H9 (cell line): ENCODE data around the gene NSD1. TPM values are rescaled to one million over a fixed set of nuclear protein-coding genes. Genes with fewer than 3 reads are reported as not detected.

Experiments used
- DNase-seq: peaks from one replicate; pipeline ENCODE4 v3.0.0-alpha.2; 2017
- H2AFZ ChIP-seq: one replicate; pipeline ENCODE4 v1.6.1; 2013; ENCODE audit warnings: mild to moderate bottlenecking, low read length, control low read depth, moderate library complexity
- H2AK5ac ChIP-seq: 2 replicates; pipeline ENCODE4 v1.6.1; 2013; ENCODE audit warnings: low read length, control low read depth, mixed read lengths; ENCODE audit not compliant: insufficient read length
- H2BK120ac ChIP-seq: one replicate; pipeline ENCODE4 v1.6.1; 2013; ENCODE audit warnings: low read depth, mild to moderate bottlenecking, low read length, control low read depth, inconsistent platforms; ENCODE audit not compliant: poor library complexity, severe bottlenecking
- H2BK12ac ChIP-seq: 2 replicates; pipeline ENCODE4 v1.6.1; 2013; ENCODE audit warnings: low read length, control low read depth, mixed read lengths, low read depth; ENCODE audit not compliant: insufficient read length
- H2BK15ac ChIP-seq: 2 replicates; pipeline ENCODE4 v1.6.1; 2013; ENCODE audit warnings: low read depth, low read length, control low read depth
- H2BK20ac ChIP-seq: one replicate; pipeline ENCODE4 v1.6.1; 2013; ENCODE audit warnings: low read depth, mild to moderate bottlenecking, low read length, control low read depth, inconsistent platforms; ENCODE audit not compliant: poor library complexity, severe bottlenecking
- H2BK5ac ChIP-seq: 2 replicates; pipeline ENCODE4 v1.6.1; 2013; ENCODE audit warnings: low read length, control low read depth, mixed read lengths; ENCODE audit not compliant: insufficient read length
- H3K14ac ChIP-seq: 2 replicates; pipeline ENCODE4 v1.6.1; 2013; ENCODE audit warnings: low read length, control low read depth; ENCODE audit not compliant: insufficient read depth
- H3K18ac ChIP-seq: 2 replicates; pipeline ENCODE4 v1.6.1; 2013; ENCODE audit warnings: low read depth, mild to moderate bottlenecking, mixed read lengths, low read length, control low read depth; ENCODE audit not compliant: insufficient read length
- H3K23ac ChIP-seq: 2 replicates; pipeline ENCODE4 v1.6.1; 2013; ENCODE audit warnings: low read length, control low read depth, mixed read lengths, low read depth; ENCODE audit not compliant: insufficient read length
- H3K23me2 ChIP-seq: 2 replicates; pipeline ENCODE4 v1.6.1; 2013; ENCODE audit warnings: low read depth, mild to moderate bottlenecking, mixed read lengths, low read length, control low read depth; ENCODE audit not compliant: insufficient read length, poor library complexity, severe bottlenecking
- H3K27ac ChIP-seq: 2 replicates; pipeline ENCODE4 v1.5.1; 2013; ENCODE audit warnings: low read length, control low read depth, mixed read lengths, low read depth; ENCODE audit not compliant: insufficient read length
- H3K27me3 ChIP-seq: 2 replicates; pipeline ENCODE4 v1.6.1; 2013; ENCODE audit warnings: low read length, control low read depth, inconsistent platforms; ENCODE audit not compliant: insufficient read depth
- H3K4ac ChIP-seq: 2 replicates; pipeline ENCODE4 v1.6.1; 2013; ENCODE audit warnings: low read depth, mild to moderate bottlenecking, control low read depth, inconsistent platforms, low read length, moderate library complexity
- H3K4me1 ChIP-seq: 2 replicates; pipeline ENCODE4 v1.6.1; 2013; ENCODE audit warnings: low read length, control low read depth, inconsistent platforms; ENCODE audit not compliant: insufficient read depth
- H3K4me2 ChIP-seq: 2 replicates; pipeline ENCODE4 v1.6.1; 2013; ENCODE audit warnings: low read length, control low read depth, mixed read lengths; ENCODE audit not compliant: insufficient read length, insufficient read depth
- H3K56ac ChIP-seq: 2 replicates; pipeline ENCODE4 v1.6.1; 2013; ENCODE audit warnings: low read depth, mild to moderate bottlenecking, mixed read lengths, low read length, control low read depth; ENCODE audit not compliant: insufficient read length
- H3K79me1 ChIP-seq: 2 replicates; pipeline ENCODE4 v1.6.1; 2013; ENCODE audit warnings: low read depth, mild to moderate bottlenecking, moderate library complexity, low read length, control low read depth, inconsistent platforms; ENCODE audit not compliant: insufficient read depth, poor library complexity, severe bottlenecking
- H3K79me2 ChIP-seq: 2 replicates; pipeline ENCODE4 v1.6.1; 2013; ENCODE audit warnings: low read length, control low read depth, inconsistent platforms; ENCODE audit not compliant: insufficient read depth
- H3K9ac ChIP-seq: 2 replicates; pipeline ENCODE4 v1.6.1; 2013; ENCODE audit warnings: low read length, control low read depth, mixed read lengths; ENCODE audit not compliant: insufficient read length; ENCODE audit errors: extremely low read depth
- H3K9me3 ChIP-seq: one replicate; pipeline ENCODE4 v1.6.1; 2013; ENCODE audit warnings: low read depth, low read length, inconsistent platforms; ENCODE audit not compliant: control insufficient read depth
- H3T11ph ChIP-seq: one replicate; pipeline ENCODE4 v1.6.1; 2013; ENCODE audit warnings: mild to moderate bottlenecking, low read length, control low read depth, inconsistent platforms
- H4K20me1 ChIP-seq: one replicate; pipeline ENCODE4 v1.6.1; 2013; ENCODE audit not compliant: control insufficient read depth, insufficient read length, insufficient read depth
- H4K5ac ChIP-seq: 2 replicates; pipeline ENCODE4 v1.6.1; 2013; ENCODE audit warnings: low read depth, mild to moderate bottlenecking, mixed read lengths, low read length, control low read depth; ENCODE audit not compliant: insufficient read length
- H4K8ac ChIP-seq: replicated peaks from 2 replicates; pipeline ENCODE4 v1.6.1; 2013; ENCODE audit warnings: low read length, control low read depth, mixed read lengths, low read depth; ENCODE audit not compliant: insufficient read length
- H4K91ac ChIP-seq: 2 replicates; pipeline ENCODE4 v1.6.1; 2013; ENCODE audit warnings: low read depth, mild to moderate bottlenecking, moderate library complexity, mixed read lengths, low read length, control low read depth; ENCODE audit not compliant: insufficient read length
- H3K27ac Mint-ChIP-seq, 3 experiments: 2 replicates in 2 of 3; 3 replicates in 1 of 3; pipeline ENCODE4 v1.8.0; 2020 to 2021; ENCODE audit warnings: mixed read lengths in 3 of 3, mild to moderate bottlenecking in 1 of 3, moderate library complexity in 1 of 3
- H3K27me3 Mint-ChIP-seq: 2 replicates; pipeline ENCODE4 v1.8.0; 2021; ENCODE audit warnings: low read depth, mild to moderate bottlenecking, moderate library complexity, mixed read lengths
- H3K36me3 Mint-ChIP-seq, 3 experiments: 2 replicates in 2 of 3; 3 replicates in 1 of 3; pipeline ENCODE4 v1.8.0; 2020 to 2021; ENCODE audit warnings: low read depth in 3 of 3, mixed read lengths in 3 of 3; ENCODE audit not compliant: insufficient read depth in 1 of 3
- H3K4me1 Mint-ChIP-seq, 2 experiments: 2 replicates each; pipeline ENCODE4 v1.8.0; 2020; ENCODE audit warnings: mixed read lengths in 2 of 2
- H3K4me3 Mint-ChIP-seq, 2 experiments: 2 replicates in 1 of 2; 3 replicates in 1 of 2; pipeline ENCODE4 v1.8.0; 2020 to 2021; ENCODE audit warnings: mild to moderate bottlenecking in 2 of 2, mixed read lengths in 2 of 2, moderate library complexity in 1 of 2
- H3K9me3 Mint-ChIP-seq, 2 experiments: 2 replicates in 1 of 2; 3 replicates in 1 of 2; pipeline ENCODE4 v1.8.0; 2020; ENCODE audit warnings: mild to moderate bottlenecking in 2 of 2, mixed read lengths in 2 of 2, moderate library complexity in 1 of 2
- CTCF ChIP-seq: fragments of 200-600 bp; sonication (generic); conservative IDR thresholded peaks from 3 replicates; pipeline ENCODE4 v1.8.0; 2021; ENCODE audit warnings: antibody characterized with exemption, mild to moderate bottlenecking
- WGBS: extraction: QIAGEN DNeasy Blood & Tissue Kit; methylation state at CpG from one replicate; pipeline ENCODE4 v1.1.7; 2013; ENCODE audit warnings: missing lambda C conversion rate, low lambda C conversion rate, mixed read lengths; ENCODE audit not compliant: insufficient read length; ENCODE audit errors: extremely low coverage; 5-methylcytosine and 5-hydroxymethylcytosine counted together
- total RNA-seq: library from RNA; stranded (reverse); gene quantifications from 2 replicates; pipeline ENCODE4 v1.2.1, GENCODE V29; 2021

NSD1 gene
- total RNA-seq, 1 experiment from 2014 or later: 213 TPM

- Histone ChIP-seq H3K4ac (no peak overlapping the region), H3K56ac (no peak overlapping the region), H4K5ac (no peak overlapping the region), H4K20me1 (no peaks in the 10 kb centered on the region), H3K4me1 (no peaks in the 10 kb centered on the region), H3K9ac (no peak overlapping the region), H3T11ph (no peak overlapping the region), H2AK5ac (no peak overlapping the region), H2BK20ac (no peak overlapping the region), H2BK12ac (no peak overlapping the region), H3K23me2 (no peaks in the 10 kb centered on the region), H2BK15ac (no peak overlapping the region), H3K18ac (no peak overlapping the region), H3K4me2 (no peak overlapping the region), H2BK5ac (no peak overlapping the region), H3K27ac (no peak overlapping the region), H4K91ac (no peak overlapping the region), H3K79me1 (peaks cover 5% of the 10 kb centered on the region), H3K9me3 (no peaks in the 10 kb centered on the region), H2BK120ac (no peak overlapping the region), H3K79me2 (peaks cover 29% of the 10 kb centered on the region; the same call in 1 of the 2 replicates), H3K14ac (no peak overlapping the region), H3K23ac (no peak overlapping the region), H2AFZ (no peak overlapping the region), H3K27me3 (no peaks in the 10 kb centered on the region), H4K8ac (no peak overlapping the region)
- Mint-ChIP-seq H3K36me3 (peaks cover 2 to 21% (median 13%) of the 10 kb centered on the region in 3 experiments; a peak in 6 of 7 replicates), H3K27ac (no peak overlapping the region), H3K9me3 (no peaks in the 10 kb centered on the region), H3K4me3 (no peak overlapping the region), H3K27me3 (no peaks in the 10 kb centered on the region), H3K4me1 (peaks cover 0 to 5% of the 10 kb centered on the region in 2 experiments; a peak in 2 of 4 replicates)
- no peak for DNase-seq
- no CpG with 5 or more reads among the region's 2 CpGs for WGBS
- no peak for TF ChIP-seq CTCF
Measured at GRCh38 chr5:177185993-177186392, 52.4 kb downstream of the NSD1 start.
